HEK293 (cell line): Measurements from ENCODE around the gene MPHOSPH8.
"Not testable (repeated sequence)": the region's sequence is repeated elsewhere in the genome, so short reads cannot be mapped to it uniquely, and the experiment has no call there.

Experiments
- GLI4 ChIP-seq: fragments of 450-650 bp; formaldehyde crosslinking; IDR thresholded peaks from 2 replicates; pipeline ENCODE4 v1.5.1; 2016; ENCODE audit warnings: missing biosample characterization, missing genetic modification characterization
- ZBTB17 ChIP-seq: fragments of 450-650 bp; formaldehyde crosslinking; IDR thresholded peaks from 2 replicates; pipeline ENCODE4 v1.5.1; 2016; ENCODE audit warnings: missing biosample characterization, missing genetic modification characterization
- ZBTB7A ChIP-seq: fragments of 450-650 bp; formaldehyde crosslinking; IDR thresholded peaks from 2 replicates; pipeline ENCODE4 v1.5.1; 2016; ENCODE audit warnings: low read depth, missing biosample characterization, missing genetic modification characterization
- ZFP37 ChIP-seq: fragments of 450-650 bp; formaldehyde crosslinking; IDR thresholded peaks from 2 replicates; pipeline ENCODE4 v1.5.1; 2016; ENCODE audit warnings: missing biosample characterization, missing genetic modification characterization
- ZNF146 ChIP-seq: fragments of 450-650 bp; formaldehyde crosslinking; IDR thresholded peaks from 2 replicates; pipeline ENCODE4 v1.5.1; 2016; ENCODE audit warnings: missing biosample characterization, missing genetic modification characterization
- ZNF174 ChIP-seq: fragments of 450-650 bp; formaldehyde crosslinking; IDR thresholded peaks from 2 replicates; pipeline ENCODE4 v1.5.0; 2017; ENCODE audit warnings: missing biosample characterization, mild to moderate bottlenecking, missing genetic modification characterization
- ZNF239 ChIP-seq: fragments of 450-650 bp; formaldehyde crosslinking; IDR thresholded peaks from 2 replicates; pipeline ENCODE4 v1.5.1; 2016; ENCODE audit warnings: missing biosample characterization, missing genetic modification characterization
- ZNF274 ChIP-seq, 2 experiments: fragments of 200-500 bp in 1 of 2; fragments of 450-650 bp in 1 of 2; sonication (Bioruptor generic) in 1 of 2; formaldehyde crosslinking in 1 of 2; IDR thresholded peaks; 2 replicates each; pipeline versions ENCODE4 v1.5.1 to v1.6.1; 2014 to 2016; ENCODE audit warnings: borderline replicate concordance in 1 of 2, inconsistent platforms in 1 of 2, low read length in 1 of 2, missing biosample characterization in 1 of 2, missing genetic modification characterization in 1 of 2
- ZNF48 ChIP-seq: fragments of 450-650 bp; formaldehyde crosslinking; IDR thresholded peaks from 2 replicates; pipeline ENCODE4 v1.5.1; 2016; ENCODE audit warnings: missing biosample characterization, missing genetic modification characterization
- ZNF660 ChIP-seq: fragments of 450-650 bp; IDR thresholded peaks from 2 replicates; pipeline ENCODE4 v1.5.1; 2018; ENCODE audit warnings: missing biosample characterization, mild to moderate bottlenecking, missing genetic modification characterization
- TF ChIP-seq, protein P1 (sequence below): sonication (generic); formaldehyde crosslinking; IDR thresholded peaks from 2 replicates; pipeline ENCODE4 v1.8.1; 2022; ENCODE audit warnings: mild to moderate bottlenecking, moderate library complexity, missing genetic modification reagents
- TF ChIP-seq, protein P2 (sequence below): fragments of 450-650 bp; formaldehyde crosslinking; IDR thresholded peaks from 2 replicates; pipeline ENCODE4 v1.5.1; 2016; ENCODE audit warnings: missing biosample characterization, missing genetic modification characterization
- TF ChIP-seq, protein P3 (sequence below): fragments of 450-650 bp; formaldehyde crosslinking; IDR thresholded peaks from 2 replicates; pipeline ENCODE4 v1.5.1; 2016; ENCODE audit warnings: missing biosample characterization, missing genetic modification characterization

DNA sequence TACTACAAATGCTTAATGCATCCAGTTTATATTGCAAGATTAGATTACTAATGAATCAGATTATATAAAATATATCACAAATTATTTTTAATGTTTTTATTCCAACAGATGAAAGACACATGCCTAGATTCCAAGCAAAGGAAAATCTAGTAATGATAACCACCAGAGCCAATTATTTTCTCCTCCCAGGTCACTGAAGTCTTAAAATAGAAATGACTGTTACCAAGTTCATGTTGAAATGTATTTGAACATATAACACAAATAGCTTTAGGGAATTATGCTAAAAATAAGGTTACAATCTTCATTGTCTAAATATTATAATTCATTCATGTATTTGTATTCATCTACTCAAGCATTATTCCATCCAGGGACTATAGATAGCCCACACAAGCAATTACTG is 76.3 kb downstream of the MPHOSPH8 start:
- not testable (repeated sequence) for TF ChIP-seq ZNF146 (tag by site-specific recombination); ZNF48 (tag by site-specific recombination); ZNF274 (IDR thresholded peaks at IDR 0.05; ENCODE audit: low read length); ZNF274 (tag by site-specific recombination; IDR thresholded peaks at IDR 0.05; ENCODE audit: borderline replicate concordance); ZNF174 (tag by site-specific recombination); ZNF239 (tag by site-specific recombination); GLI4 (tag by site-specific recombination); ZNF660 (tag by site-specific recombination); ZFP37 (tag by site-specific recombination); ZBTB7A; ZBTB17 (tag by site-specific recombination)
- TF ChIP-seq, protein P1, sequence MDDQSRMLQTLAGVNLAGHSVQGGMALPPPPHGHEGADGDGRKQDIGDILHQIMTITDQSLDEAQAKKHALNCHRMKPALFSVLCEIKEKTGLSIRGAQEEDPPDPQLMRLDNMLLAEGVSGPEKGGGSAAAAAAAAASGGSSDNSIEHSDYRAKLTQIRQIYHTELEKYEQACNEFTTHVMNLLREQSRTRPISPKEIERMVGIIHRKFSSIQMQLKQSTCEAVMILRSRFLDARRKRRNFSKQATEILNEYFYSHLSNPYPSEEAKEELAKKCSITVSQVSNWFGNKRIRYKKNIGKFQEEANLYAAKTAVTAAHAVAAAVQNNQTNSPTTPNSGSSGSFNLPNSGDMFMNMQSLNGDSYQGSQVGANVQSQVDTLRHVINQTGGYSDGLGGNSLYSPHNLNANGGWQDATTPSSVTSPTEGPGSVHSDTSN (CRISPR knock-in tag) = not testable (repeated sequence)
- TF ChIP-seq, protein P2, sequence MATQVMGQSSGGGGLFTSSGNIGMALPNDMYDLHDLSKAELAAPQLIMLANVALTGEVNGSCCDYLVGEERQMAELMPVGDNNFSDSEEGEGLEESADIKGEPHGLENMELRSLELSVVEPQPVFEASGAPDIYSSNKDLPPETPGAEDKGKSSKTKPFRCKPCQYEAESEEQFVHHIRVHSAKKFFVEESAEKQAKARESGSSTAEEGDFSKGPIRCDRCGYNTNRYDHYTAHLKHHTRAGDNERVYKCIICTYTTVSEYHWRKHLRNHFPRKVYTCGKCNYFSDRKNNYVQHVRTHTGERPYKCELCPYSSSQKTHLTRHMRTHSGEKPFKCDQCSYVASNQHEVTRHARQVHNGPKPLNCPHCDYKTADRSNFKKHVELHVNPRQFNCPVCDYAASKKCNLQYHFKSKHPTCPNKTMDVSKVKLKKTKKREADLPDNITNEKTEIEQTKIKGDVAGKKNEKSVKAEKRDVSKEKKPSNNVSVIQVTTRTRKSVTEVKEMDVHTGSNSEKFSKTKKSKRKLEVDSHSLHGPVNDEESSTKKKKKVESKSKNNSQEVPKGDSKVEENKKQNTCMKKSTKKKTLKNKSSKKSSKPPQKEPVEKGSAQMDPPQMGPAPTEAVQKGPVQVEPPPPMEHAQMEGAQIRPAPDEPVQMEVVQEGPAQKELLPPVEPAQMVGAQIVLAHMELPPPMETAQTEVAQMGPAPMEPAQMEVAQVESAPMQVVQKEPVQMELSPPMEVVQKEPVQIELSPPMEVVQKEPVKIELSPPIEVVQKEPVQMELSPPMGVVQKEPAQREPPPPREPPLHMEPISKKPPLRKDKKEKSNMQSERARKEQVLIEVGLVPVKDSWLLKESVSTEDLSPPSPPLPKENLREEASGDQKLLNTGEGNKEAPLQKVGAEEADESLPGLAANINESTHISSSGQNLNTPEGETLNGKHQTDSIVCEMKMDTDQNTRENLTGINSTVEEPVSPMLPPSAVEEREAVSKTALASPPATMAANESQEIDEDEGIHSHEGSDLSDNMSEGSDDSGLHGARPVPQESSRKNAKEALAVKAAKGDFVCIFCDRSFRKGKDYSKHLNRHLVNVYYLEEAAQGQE (tag by site-specific recombination) = not testable (repeated sequence)
- TF ChIP-seq, protein P3, sequence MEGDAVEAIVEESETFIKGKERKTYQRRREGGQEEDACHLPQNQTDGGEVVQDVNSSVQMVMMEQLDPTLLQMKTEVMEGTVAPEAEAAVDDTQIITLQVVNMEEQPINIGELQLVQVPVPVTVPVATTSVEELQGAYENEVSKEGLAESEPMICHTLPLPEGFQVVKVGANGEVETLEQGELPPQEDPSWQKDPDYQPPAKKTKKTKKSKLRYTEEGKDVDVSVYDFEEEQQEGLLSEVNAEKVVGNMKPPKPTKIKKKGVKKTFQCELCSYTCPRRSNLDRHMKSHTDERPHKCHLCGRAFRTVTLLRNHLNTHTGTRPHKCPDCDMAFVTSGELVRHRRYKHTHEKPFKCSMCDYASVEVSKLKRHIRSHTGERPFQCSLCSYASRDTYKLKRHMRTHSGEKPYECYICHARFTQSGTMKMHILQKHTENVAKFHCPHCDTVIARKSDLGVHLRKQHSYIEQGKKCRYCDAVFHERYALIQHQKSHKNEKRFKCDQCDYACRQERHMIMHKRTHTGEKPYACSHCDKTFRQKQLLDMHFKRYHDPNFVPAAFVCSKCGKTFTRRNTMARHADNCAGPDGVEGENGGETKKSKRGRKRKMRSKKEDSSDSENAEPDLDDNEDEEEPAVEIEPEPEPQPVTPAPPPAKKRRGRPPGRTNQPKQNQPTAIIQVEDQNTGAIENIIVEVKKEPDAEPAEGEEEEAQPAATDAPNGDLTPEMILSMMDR = not testable (repeated sequence)
